Stimulated activated CD4-positive, alpha-beta T cell treated with anti-CD3 and anti-CD28 coated beads, Interleukin-1b, Interleukin-23, amount 100 ng/mL, for 4 hours (primary cell): ENCODE measurements around the gene RPUSD1.

ENCODE experiments used
- DNase-seq, 2 donors: peaks; one replicate each; pipeline ENCODE4 v3.0.0-alpha.2; 2020; ENCODE audit warnings: low read depth in 2 of 2

RPUSD1 gene

DNA sequence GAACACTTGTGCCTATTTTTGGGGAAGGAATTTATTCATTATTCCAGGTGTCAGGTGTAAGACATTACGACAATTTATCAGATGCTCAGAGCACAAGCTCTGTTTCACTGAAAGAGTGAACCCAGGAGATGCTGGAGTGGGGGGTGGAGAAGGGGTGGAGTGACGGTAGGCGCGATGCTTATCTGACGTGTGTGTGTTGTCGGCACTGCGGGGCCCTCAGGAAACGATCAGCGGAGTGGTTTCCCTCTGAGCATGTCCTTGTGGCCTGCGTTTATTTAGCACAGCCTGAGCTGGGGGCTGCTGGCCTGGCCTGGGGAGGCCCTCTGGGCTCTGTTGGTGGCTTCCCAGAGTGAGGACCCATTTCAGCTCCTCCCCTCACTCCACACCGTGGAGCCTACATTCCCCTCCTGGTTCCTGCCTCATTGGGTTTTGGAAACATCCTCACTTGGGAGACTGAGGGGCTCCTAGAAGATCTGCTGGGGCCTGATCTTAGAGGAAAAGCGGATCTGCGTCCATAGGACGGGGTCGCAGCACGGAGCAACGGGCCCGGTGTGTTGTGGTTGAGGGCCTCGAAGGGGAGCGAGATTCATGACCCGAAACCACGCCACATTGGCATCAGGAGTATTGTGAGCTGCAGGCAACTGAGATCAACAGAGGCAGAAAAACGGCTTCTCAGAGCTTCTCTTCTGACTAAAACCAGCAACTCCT, 31.3 kb upstream of the RPUSD1 start:
- no peak for DNase-seq

DNA sequence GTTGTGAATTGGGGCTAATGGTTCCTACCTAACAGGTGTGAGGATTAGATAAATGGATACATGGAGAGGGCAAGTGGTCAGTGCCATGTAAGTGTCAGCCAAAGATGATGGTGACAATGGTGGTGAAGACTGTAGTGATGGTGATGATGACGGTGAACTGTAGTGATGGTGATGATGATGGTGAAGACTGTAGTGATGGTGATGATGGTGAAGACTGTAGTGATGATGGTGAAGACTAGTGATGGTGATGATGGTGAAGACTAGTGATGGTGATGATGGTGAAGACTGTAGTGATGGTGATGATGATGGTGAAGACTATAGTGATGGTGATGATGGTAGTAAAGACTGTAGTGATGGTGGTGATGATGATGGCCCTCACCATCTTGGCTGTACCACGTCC, 30.4 kb upstream of the RPUSD1 start:
- no peak for DNase-seq

DNA sequence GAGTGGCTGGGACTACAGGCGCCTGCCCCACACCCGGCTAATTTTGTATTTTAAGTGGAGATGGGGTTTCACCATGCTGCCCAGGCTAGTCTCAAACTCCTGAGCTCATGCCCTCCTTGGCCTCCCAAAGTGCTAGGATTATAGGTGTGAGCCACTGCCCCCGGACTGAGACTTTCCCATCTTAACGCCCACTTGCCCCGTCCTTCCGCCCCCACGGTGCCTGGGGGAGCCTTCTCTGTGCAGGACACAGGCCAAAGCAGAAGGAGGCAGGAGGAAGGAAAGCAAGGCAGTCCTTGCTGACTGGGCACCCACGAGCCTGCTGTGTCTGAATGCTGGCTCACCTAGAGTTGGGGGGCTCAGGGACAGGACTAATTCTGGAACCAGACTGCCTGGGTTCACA, 30.0 kb upstream of the RPUSD1 start:
- DNase-seq = no peak

DNA sequence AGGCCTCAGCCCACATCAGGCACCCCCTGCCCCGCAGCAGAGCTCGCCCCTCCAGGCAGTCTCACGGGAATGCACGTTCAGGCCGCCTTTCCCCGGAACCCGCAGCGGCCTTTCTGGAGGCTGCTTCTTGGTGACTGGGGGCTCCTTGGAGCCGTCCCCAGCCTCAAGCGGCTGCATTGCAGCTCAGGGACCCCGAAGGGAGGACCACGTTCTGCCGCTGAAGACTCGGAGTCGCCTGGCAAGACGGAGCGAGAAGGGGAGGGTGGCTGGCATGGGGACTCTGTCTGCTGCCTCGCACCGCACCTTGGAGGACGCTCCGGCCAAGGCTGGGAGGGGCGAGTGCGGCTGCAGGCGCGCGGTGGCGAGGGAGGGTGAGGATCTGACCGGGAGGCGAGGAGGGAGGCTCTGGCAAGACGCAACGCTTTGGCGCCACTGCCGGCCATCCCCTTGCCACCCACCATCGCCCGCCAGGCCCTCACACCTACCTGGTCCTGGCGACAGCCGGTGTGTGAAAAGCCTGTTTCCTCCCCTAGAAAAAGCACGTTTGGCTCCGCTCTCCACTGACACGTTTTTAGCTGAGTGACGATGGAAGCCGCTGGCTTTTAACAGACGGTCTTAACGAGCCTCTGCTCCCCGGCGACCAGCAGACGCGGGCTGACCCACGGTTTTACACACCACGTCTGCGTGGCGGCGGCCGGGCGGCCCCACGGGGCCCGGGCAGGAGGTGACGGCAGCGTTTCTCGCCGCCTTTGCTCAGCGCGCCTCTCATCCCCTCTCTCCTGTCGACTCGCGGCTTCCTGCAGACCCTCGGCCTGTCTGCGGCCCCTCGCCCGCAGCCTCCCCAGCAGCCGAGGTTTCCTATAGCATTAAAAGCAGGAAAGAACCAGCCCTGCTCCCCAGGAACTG, 29.1 kb upstream of the RPUSD1 start:
- DNase-seq = no peak

DNA sequence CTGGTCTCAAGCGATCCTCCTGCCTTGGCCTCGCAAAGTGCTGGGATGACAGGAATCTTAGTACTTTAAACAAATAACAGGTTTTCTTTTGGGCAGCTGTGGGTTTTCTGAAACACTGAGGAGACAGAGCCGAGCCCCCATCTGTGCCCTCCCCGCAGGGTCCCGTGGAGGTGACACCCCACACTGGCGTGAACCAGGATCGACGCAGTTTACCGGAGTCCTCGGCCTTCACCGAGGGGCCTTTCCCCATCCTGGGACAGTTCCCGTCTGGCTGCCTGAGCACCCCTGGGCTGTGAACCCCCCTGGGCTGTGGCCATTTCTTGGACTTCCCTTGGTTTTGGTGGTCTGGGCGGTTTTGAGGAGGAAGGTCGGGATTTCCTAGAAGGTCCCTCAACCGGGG, 27.7 kb upstream of the RPUSD1 start:
- no peak for DNase-seq

GRCh38 chr16:814974-815373, 26.8 kb upstream of the RPUSD1 start:
- DNase-seq = no peak

GRCh38 chr16:813916-814412, 25.8 kb upstream of the RPUSD1 start:
- DNase-seq = no peak

- DNase-seq = peak; percentile 49 to 56
Observed at GRCh38 chr16:813204-813915, 25.2 kb upstream of the RPUSD1 start.

DNA sequence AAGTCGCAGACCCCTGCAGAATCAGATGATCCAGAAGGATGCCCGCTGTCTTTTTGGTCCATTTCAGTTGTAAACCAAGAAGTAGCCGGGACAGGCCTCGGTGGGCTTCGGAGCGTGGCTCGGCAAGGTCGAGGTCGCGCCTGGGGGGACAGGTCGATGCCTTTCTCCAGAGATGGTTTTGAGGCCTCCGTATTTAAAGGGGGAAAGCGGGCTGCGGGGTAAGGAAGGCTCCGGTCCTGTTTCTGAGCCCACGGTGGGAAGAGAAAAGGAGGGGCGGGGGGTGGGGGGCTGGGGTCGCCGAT, 19.9 kb upstream of the RPUSD1 start:
- DNase-seq = no peak

- DNase-seq = peak; percentile 72 to 80
Observed at GRCh38 chr16:807347-808084, 19.3 kb upstream of the RPUSD1 start.

- no peak for DNase-seq
Observed at GRCh38 chr16:805474-805873, 17.3 kb upstream of the RPUSD1 start.

DNA sequence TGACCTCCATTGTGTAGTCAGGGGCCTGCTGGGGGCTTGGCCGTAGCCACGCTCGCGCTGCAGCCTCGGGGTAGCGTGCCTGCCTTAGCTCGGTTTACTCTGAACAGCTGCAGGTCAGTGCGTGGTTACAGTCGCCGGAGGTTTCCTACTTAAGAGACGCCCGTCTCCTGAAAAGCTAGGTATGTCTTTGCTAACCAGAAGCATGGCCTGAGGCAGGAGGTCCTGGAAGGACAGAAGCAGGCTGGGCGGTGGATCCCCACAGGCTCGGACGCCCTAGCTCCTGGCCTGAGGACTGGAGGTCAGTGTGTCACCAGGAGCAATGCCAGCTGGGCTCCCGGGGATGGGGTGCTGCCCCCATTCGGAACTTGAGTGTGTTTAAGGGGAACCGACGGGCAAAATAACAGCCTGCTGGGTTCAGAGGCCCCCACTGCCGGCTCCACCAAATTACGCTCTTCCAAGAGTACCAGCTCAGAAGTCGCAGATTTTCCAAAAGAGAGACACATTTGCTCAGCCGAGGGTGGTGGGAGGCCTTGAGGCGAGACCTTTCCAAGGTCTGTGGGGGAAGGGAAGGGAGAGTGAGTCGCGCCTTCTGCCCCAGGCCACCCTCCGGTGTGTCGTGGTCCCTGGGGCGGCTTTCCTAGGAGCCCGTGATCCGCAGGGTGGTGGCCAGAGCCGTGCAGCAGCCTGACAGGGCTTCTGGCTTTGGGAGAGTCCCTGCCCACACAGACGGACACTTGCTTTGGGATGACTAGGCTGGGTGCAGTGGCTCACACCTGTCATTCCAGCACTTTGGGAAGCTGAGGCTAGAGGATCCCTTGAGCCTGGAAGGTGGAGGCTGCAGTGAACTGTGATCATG, 16.2 kb upstream of the RPUSD1 start:
- no peak for DNase-seq

DNA sequence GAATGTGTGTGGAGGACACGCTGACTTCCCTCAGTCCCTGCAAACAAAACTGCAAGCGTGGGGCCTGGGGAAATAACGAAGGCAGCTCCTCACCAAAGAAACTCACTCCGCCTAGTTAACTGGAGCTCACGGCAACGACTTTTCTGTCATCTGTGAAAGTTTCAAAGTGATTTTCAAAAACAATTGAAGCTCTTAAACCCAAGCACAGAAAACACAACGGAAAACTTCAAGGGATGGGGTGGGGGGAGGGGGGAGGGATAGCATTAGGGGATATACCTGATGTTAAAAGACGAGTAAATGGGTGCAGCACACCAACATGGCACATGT, 15.5 kb upstream of the RPUSD1 start:
- DNase-seq = no peak

DNA sequence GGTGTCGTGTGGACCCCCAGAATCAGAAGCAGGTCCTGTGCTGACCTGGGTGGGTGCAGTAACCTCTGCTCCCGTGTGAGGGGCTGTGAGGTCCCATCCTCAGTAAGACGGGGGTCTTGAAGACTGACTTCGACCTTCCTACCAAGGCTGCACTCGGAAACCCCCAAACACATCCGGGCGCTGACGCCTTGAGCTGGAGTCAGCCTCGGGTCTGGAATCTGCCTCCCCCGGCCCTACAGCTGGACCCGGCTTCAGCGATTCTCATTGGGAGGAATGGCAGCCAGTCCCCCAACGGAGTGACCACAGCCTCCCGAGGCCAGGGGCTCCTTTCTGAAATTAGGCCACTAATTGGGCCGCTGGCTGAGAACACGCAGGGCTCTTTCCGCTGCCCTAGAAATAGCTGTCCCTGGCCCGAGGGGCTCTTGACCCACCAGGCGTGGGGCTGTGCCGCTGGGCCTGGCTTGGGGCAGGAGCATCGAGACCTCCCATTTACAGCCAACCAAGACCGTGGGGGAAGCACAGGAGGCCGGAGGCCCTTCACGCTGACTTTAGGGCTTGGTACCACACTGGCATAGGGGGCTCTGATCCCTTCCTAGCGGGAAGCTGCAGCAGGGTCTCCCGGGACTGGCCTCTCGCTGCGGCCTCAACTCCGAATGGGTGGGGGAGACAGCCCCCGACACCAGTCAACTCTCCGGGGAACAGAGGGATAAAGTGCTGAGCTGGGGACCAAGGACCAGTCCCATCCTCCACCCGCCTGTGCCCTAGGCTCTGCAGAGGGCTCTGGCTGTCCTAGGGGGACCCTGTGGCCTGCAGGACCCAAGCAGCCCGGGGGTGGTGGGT, 15.0 kb upstream of the RPUSD1 start:
- DNase-seq = no peak

DNA sequence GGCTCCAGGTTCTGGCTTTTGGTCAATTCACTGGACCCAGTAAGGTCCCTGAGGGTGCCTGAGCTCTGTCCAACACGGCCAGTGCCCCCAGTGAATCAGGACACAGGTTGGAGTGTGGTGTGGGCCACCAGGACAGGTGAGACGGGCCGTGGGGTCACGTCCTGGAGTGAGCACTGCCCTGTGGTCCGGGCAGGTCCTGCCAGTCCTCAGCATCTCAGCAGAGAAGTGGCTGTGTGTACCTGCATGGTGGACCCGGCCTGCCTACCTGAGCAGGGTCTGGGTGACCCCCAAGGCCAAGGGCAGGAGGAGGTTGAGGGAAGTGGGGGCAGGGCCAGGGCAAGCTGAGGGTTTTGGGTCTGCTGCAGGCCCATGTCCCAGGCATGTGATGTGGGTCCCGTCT, 14.3 kb upstream of the RPUSD1 start:
- DNase-seq = no peak

- DNase-seq = no peak
Observed at GRCh38 chr16:801584-802363, 13.6 kb upstream of the RPUSD1 start.

DNA sequence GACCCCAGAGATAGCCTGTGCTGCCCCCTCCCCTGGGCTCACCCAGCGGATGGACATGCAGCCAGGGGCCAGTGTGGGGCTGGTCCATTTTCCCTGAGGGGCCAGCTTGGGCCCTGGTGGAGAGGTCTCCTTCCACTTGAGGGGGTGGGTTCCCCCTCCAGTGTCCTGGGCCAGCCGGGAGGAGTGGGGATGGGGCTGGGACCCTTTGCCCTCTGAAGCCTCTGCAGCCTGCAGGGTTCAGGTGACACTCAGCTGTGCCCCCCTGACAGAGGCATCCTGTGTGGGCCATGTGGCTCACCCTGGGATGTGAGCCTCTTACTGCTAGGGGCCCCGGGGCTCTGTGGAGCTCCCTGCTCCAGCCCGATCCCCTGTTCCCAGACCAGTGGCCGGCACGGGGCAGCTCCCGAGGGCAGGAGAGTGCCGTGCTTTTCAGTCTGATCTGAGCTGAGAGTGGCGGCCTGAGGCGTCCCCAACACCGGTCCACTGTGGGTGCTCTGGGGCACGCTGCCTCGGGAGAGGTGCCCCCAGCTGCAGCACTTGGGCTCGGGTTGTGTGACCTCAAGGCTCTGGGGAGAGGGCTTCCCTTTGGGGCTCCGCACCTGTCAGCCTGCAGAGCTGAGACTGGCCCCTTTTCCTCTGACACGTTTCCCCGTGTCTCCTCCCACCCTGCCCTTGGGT, 12.8 kb upstream of the RPUSD1 start:
- DNase-seq = no peak

GRCh38 chr16:799948-800833, 12.0 kb upstream of the RPUSD1 start, which contains the start of gene GNG13:
Gene GNG13, minus strand, starts transcription at chr16:800734. Its CDS starts 1,657 bp downstream, at chr16:799077.
- no peak for DNase-seq
